ENCODE data around the gene ARRDC4.

Gene ARRDC4

GRCh38 chr15:97959724-97960363, 659 bp upstream of the ARRDC4 start:
- Histone ChIP-seq H3K4me3 (peak overlapping the region; percentile 82), H3K27ac (no peak overlapping the region), H3K36me3 (ENCODE audit: insufficient read depth, low read length) (no peaks in the 10 kb centered on the region), H3K9me3 (ENCODE audit: low read depth, low read length) (no peaks in the 10 kb centered on the region), H3K9ac (ENCODE audit: insufficient read length) (no peak overlapping the region)
- peak; percentile 89 for TF ChIP-seq FOXP2 (optimal IDR thresholded peaks at IDR 0.05; ENCODE audit: control extremely low read depth, extremely low read length, insufficient read depth)
- no peak for TF ChIP-seq POLR2AphosphoS5 (IDR thresholded peaks at IDR 0.05; ENCODE audit: borderline replicate concordance, low read depth, low read length)
- TF ChIP-seq EZH2 (IDR thresholded peaks at IDR 0.05), result no peak
- DNase-seq (ENCODE audit: low read depth, low spot score), result no peak

GRCh38 chr15:97961067-97961954, 808 bp downstream of the ARRDC4 start:
- DNase-seq (ENCODE audit: low read depth, low spot score), result no peak
- Histone ChIP-seq H3K9me3 (ENCODE audit: low read depth, low read length) (no peaks in the 10 kb centered on the region), H3K36me3 (ENCODE audit: insufficient read depth, low read length) (no peaks in the 10 kb centered on the region), H3K27ac (no peak overlapping the region), H3K4me3 (peak overlapping the region; percentile 82), H3K9ac (ENCODE audit: insufficient read length) (peak overlapping the region; percentile 9)
- no peak for TF ChIP-seq EZH2 (IDR thresholded peaks at IDR 0.05)

- no peak overlapping the region for H3K4me3 ChIP-seq
Measured at GRCh38 chr15:97962263-97962662, 1.8 kb downstream of the ARRDC4 start.

GRCh38 chr15:97963779-97964178, 3.3 kb downstream of the ARRDC4 start:
- H3K4me3 ChIP-seq, result no peak overlapping the region
- no peaks in the 10 kb centered on the region for H3K36me3 ChIP-seq (ENCODE audit: insufficient read depth, low read length)
- H3K9me3 ChIP-seq (ENCODE audit: low read depth, low read length), result no peaks in the 10 kb centered on the region
- TF ChIP-seq POLR2AphosphoS5 (IDR thresholded peaks at IDR 0.05; ENCODE audit: borderline replicate concordance, low read depth, low read length), result no peak
- no peak for TF ChIP-seq EZH2 (IDR thresholded peaks at IDR 0.05)
- no peak for TF ChIP-seq FOXP2 (optimal IDR thresholded peaks at IDR 0.05; ENCODE audit: control extremely low read depth, extremely low read length, insufficient read depth)
- no peak overlapping the region for H3K9ac ChIP-seq (ENCODE audit: insufficient read length)
- H3K27ac ChIP-seq, result no peak overlapping the region
- no peak for DNase-seq (ENCODE audit: low read depth, low spot score)

More at GRCh38 chr15:97962263-97962662, 1.8 kb downstream of the ARRDC4 start:
- Histone ChIP-seq H3K27ac (no peak overlapping the region), H3K9ac (ENCODE audit: insufficient read length) (no peak overlapping the region), H3K36me3 (ENCODE audit: insufficient read depth, low read length) (no peaks in the 10 kb centered on the region), H3K9me3 (ENCODE audit: low read depth, low read length) (no peaks in the 10 kb centered on the region)
- TF ChIP-seq EZH2 (IDR thresholded peaks at IDR 0.05) (no peak), POLR2AphosphoS5 (IDR thresholded peaks at IDR 0.05; ENCODE audit: borderline replicate concordance, low read depth, low read length) (no peak), FOXP2 (optimal IDR thresholded peaks at IDR 0.05; ENCODE audit: control extremely low read depth, extremely low read length, insufficient read depth) (no peak)
- DNase-seq (ENCODE audit: low read depth, low spot score), result no peak

- no peak overlapping the region for H3K9ac ChIP-seq (ENCODE audit: insufficient read length)
- no peak for DNase-seq (ENCODE audit: low read depth, low spot score)
- TF ChIP-seq FOXP2 (optimal IDR thresholded peaks at IDR 0.05; ENCODE audit: control extremely low read depth, extremely low read length, insufficient read depth) (no peak), POLR2AphosphoS5 (IDR thresholded peaks at IDR 0.05; ENCODE audit: borderline replicate concordance, low read depth, low read length) (no peak), EZH2 (IDR thresholded peaks at IDR 0.05) (no peak)
- no peak overlapping the region for H3K4me3 ChIP-seq
- no peaks in the 10 kb centered on the region for H3K36me3 ChIP-seq (ENCODE audit: insufficient read depth, low read length)
- H3K27ac ChIP-seq, result peak overlapping the region; percentile 94; the same call in 1 of the 2 replicates
- H3K9me3 ChIP-seq (ENCODE audit: low read depth, low read length), result no peaks in the 10 kb centered on the region
Measured at GRCh38 chr15:97966246-97966645, 5.7 kb downstream of the ARRDC4 start.

GRCh38 chr15:97966924-97967620, 6.6 kb downstream of the ARRDC4 start:
- H3K36me3 ChIP-seq (ENCODE audit: insufficient read depth, low read length), result no peaks in the 10 kb centered on the region
- TF ChIP-seq POLR2AphosphoS5 (IDR thresholded peaks at IDR 0.05; ENCODE audit: borderline replicate concordance, low read depth, low read length) (peak; percentile 36; the same call in 1 of the 2 replicates), FOXP2 (optimal IDR thresholded peaks at IDR 0.05; ENCODE audit: control extremely low read depth, extremely low read length, insufficient read depth) (peak; percentile 39), EZH2 (IDR thresholded peaks at IDR 0.05) (no peak)

GRCh38 chr15:97967881-97968280, 7.4 kb downstream of the ARRDC4 start:
- Histone ChIP-seq H3K27ac (peak overlapping the region; percentile 94), H3K9ac (ENCODE audit: insufficient read length) (peak overlapping the region; percentile 28), H3K4me3 (peak overlapping the region; percentile 68), H3K36me3 (ENCODE audit: insufficient read depth, low read length) (no peaks in the 10 kb centered on the region), H3K9me3 (ENCODE audit: low read depth, low read length) (no peaks in the 10 kb centered on the region)
- TF ChIP-seq FOXP2 (optimal IDR thresholded peaks at IDR 0.05; ENCODE audit: control extremely low read depth, extremely low read length, insufficient read depth) (no peak), EZH2 (IDR thresholded peaks at IDR 0.05) (no peak), POLR2AphosphoS5 (IDR thresholded peaks at IDR 0.05; ENCODE audit: borderline replicate concordance, low read depth, low read length) (no peak)
- DNase-seq (ENCODE audit: low read depth, low spot score), result no peak

More at GRCh38 chr15:97966924-97967620, 6.6 kb downstream of the ARRDC4 start:
- H3K4me3 ChIP-seq, result peak overlapping the region; percentile 68
- H3K27ac ChIP-seq, result peak overlapping the region; percentile 94
- DNase-seq (ENCODE audit: low read depth, low spot score), result peak; percentile 57
- H3K9ac ChIP-seq (ENCODE audit: insufficient read length), result peak overlapping the region; percentile 38
- no peaks in the 10 kb centered on the region for H3K9me3 ChIP-seq (ENCODE audit: low read depth, low read length)

- Histone ChIP-seq H3K9me3 (ENCODE audit: low read depth, low read length) (no peaks in the 10 kb centered on the region), H3K36me3 (ENCODE audit: insufficient read depth, low read length) (no peaks in the 10 kb centered on the region), H3K4me3 (no peak overlapping the region), H3K27ac (peak overlapping the region; percentile 94; the same call in 1 of the 2 replicates), H3K9ac (ENCODE audit: insufficient read length) (no peak overlapping the region)
- DNase-seq (ENCODE audit: low read depth, low spot score), result peak; percentile 37
- no peak for TF ChIP-seq FOXP2 (optimal IDR thresholded peaks at IDR 0.05; ENCODE audit: control extremely low read depth, extremely low read length, insufficient read depth)
Measured at GRCh38 chr15:97968380-97968779, 7.9 kb downstream of the ARRDC4 start.

All from SK-N-MC (cell line).